ENCODE data around the gene IFT88.
A peak's percentile ranks its signal among the peaks of the same experiment; 100 is the strongest.

IFT88 gene

DNA sequence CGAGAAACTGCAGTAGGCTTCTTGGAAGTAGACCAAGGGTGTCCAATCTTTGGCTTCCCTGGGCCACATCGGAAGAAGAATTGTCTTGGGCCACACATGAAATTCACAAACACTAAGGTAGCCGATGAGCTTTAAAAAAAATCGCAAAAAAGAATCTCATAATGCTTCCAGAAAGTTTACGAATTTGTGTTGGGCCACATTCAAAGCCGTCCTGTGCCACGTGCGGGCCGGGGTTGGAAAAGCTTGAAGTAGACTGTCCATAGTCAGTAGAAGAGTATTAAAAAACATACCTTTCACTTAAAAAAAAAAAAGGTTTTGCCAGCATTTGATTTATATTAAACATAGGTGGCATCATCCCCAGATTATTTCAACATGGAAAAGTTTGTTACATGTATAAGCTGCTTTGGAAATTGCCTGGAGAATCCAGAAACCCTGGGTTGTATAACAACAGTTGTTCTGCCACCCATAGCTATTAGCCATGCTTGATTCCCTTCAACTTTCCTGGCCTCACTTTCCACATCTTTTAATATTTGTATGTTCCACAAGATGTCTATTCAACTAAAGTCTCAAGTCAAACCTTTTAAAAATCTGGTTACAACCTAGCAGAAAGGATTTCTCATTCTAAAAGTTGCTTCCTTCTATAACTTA is 1.0 kb downstream of the IFT88 start:
- no peak for DNase-seq
- Histone ChIP-seq H3K36me3 (ENCODE audit: control insufficient read depth in 1 of 2, insufficient read depth in 2 of 2, low read length in 2 of 2) (no peaks in the 10 kb centered on the region), H3K79me2 (ENCODE audit: control insufficient read depth, insufficient read depth, low read length, poor library complexity) (peaks cover 6% of the 10 kb centered on the region), H2BK5ac (ENCODE audit: low read depth, low read length, poor library complexity) (no peak overlapping the region), H2BK12ac (ENCODE audit: low read length) (no peak overlapping the region), H3K23ac (ENCODE audit: low read length) (no peak overlapping the region), H3K14ac (ENCODE audit: low read length) (no peak overlapping the region), H3K4me3 (ENCODE audit: low read depth, low read length) (no peak overlapping the region), H4K8ac (ENCODE audit: low read depth, low read length) (no peak overlapping the region), H2BK120ac (ENCODE audit: insufficient read depth, low read length, poor library complexity) (no peak overlapping the region), H3K27me3 (ENCODE audit: insufficient read depth, low read length) (no peaks in the 10 kb centered on the region), H3K27ac (ENCODE audit: low read depth, low read length) (no peak overlapping the region), H4K12ac (ENCODE audit: low read depth, low read length) (no peak overlapping the region), H2AK5ac (ENCODE audit: low read length) (no peak overlapping the region), H4K91ac (ENCODE audit: low read depth, low read length) (peak overlapping the region; percentile 11), H3K79me1 (ENCODE audit: low read length) (peaks cover 11% of the 10 kb centered on the region), H3K4me1 (ENCODE audit: control insufficient read depth in 1 of 2, insufficient read depth in 2 of 2, low read length in 2 of 2) (peaks cover 0 to 5% of the 10 kb centered on the region in 2 experiments), H3K4me2 (ENCODE audit: low read length) (peak overlapping the region; percentile 83), H2AFZ (ENCODE audit: insufficient read depth, low read length, poor library complexity) (no peak overlapping the region), H3K9me3 (ENCODE audit: insufficient read depth, low read depth, low read length) (peaks cover 3% of the 10 kb centered on the region), H3K9ac (ENCODE audit: low read length) (no peak overlapping the region), H3K18ac (ENCODE audit: low read length) (no peak overlapping the region), H3K4ac (ENCODE audit: low read depth, low read length) (no peak overlapping the region)
- no CpG with 5 or more reads among the region's 9 CpGs for WGBS (ENCODE audit: extremely low coverage, insufficient coverage, insufficient read length)

DNA sequence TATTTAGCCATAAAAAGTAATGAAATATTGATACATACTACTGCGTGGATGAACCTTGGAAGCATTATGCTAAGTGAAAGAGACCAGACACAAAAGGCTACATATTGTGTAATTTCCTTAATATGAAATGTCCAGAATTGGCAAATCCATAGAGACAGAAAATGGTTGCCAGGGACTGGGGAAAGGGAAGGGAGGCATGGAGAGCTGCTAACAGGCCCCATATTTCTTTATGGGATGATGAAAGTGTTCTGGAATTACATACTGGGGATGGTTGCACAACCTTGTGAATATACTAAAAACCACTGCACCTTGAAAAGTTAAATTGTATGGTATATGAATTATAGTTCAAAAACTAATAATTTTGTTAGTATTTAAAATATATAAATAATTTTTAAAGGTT is 3.6 kb downstream of the IFT88 start:
- H3K23ac ChIP-seq (ENCODE audit: low read length) = no peak overlapping the region
- no peak overlapping the region for H2AK5ac ChIP-seq (ENCODE audit: low read length)
- peaks cover 0 to 5% of the 10 kb centered on the region in 2 experiments for H3K4me1 ChIP-seq (ENCODE audit: control insufficient read depth in 1 of 2, insufficient read depth in 2 of 2, low read length in 2 of 2)
- H3K27me3 ChIP-seq (ENCODE audit: insufficient read depth, low read length) = no peaks in the 10 kb centered on the region
- H3K79me2 ChIP-seq (ENCODE audit: control insufficient read depth, insufficient read depth, low read length, poor library complexity) = peaks cover 6% of the 10 kb centered on the region
- H3K9me3 ChIP-seq (ENCODE audit: insufficient read depth, low read depth, low read length) = no peaks in the 10 kb centered on the region
- peak in 1 of 2 donors; percentile 18 for DNase-seq
- no peak overlapping the region for H2BK120ac ChIP-seq (ENCODE audit: insufficient read depth, low read length, poor library complexity)
- no peak overlapping the region for H3K4me2 ChIP-seq (ENCODE audit: low read length)
- peaks cover 0 to 3% of the 10 kb centered on the region in 2 experiments for H3K36me3 ChIP-seq (ENCODE audit: control insufficient read depth in 1 of 2, insufficient read depth in 2 of 2, low read length in 2 of 2)
- no peak overlapping the region for H2BK5ac ChIP-seq (ENCODE audit: low read depth, low read length, poor library complexity)
- WGBS (ENCODE audit: extremely low coverage, insufficient coverage, insufficient read length) = no CpG with 5 or more reads among the region's 1 CpG
- H4K8ac ChIP-seq (ENCODE audit: low read depth, low read length) = no peak overlapping the region
- no peak overlapping the region for H3K18ac ChIP-seq (ENCODE audit: low read length)
- no peak overlapping the region for H2BK12ac ChIP-seq (ENCODE audit: low read length)
- no peak overlapping the region for H3K4ac ChIP-seq (ENCODE audit: low read depth, low read length)
- no peak overlapping the region for H3K14ac ChIP-seq (ENCODE audit: low read length)
- no peak overlapping the region for H3K27ac ChIP-seq (ENCODE audit: low read depth, low read length)
- no peak overlapping the region for H3K9ac ChIP-seq (ENCODE audit: low read length)
- no peak overlapping the region for H4K91ac ChIP-seq (ENCODE audit: low read depth, low read length)
- H3K4me3 ChIP-seq (ENCODE audit: low read depth, low read length) = no peak overlapping the region
- H3K79me1 ChIP-seq (ENCODE audit: low read length) = peaks cover 11% of the 10 kb centered on the region
- no peak overlapping the region for H2AFZ ChIP-seq (ENCODE audit: insufficient read depth, low read length, poor library complexity)
- no peak overlapping the region for H4K12ac ChIP-seq (ENCODE audit: low read depth, low read length)

DNA sequence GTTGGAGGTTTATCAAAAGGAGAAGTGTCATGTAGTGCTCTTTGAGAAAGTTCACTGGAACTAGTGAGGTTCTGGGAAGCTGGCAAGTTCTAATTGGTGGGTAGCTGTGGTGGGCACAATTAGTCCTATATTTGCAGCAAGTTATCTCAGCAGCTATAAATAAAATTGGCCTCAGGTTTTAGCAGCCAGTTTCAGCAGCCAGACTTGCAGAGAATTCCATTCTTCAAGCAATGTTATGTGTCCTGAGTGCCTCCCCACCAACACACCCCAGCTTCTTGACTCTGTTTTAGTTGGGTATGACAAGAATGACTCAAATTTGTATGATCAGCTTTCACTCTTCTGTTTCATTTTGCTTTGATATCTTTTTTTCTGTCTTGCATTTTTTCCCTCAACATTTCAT is 4.7 kb downstream of the IFT88 start:
- Histone ChIP-seq H3K14ac (ENCODE audit: low read length) (no peak overlapping the region), H3K79me2 (ENCODE audit: control insufficient read depth, insufficient read depth, low read length, poor library complexity) (peaks cover 4% of the 10 kb centered on the region), H3K9me3 (ENCODE audit: insufficient read depth, low read depth, low read length) (no peaks in the 10 kb centered on the region), H4K91ac (ENCODE audit: low read depth, low read length) (no peak overlapping the region), H3K23ac (ENCODE audit: low read length) (no peak overlapping the region), H3K4me2 (ENCODE audit: low read length) (no peak overlapping the region), H4K8ac (ENCODE audit: low read depth, low read length) (no peak overlapping the region), H3K36me3 (ENCODE audit: control insufficient read depth in 1 of 2, insufficient read depth in 2 of 2, low read length in 2 of 2) (peaks cover 0 to 3% of the 10 kb centered on the region in 2 experiments), H3K9ac (ENCODE audit: low read length) (no peak overlapping the region), H2AFZ (ENCODE audit: insufficient read depth, low read length, poor library complexity) (no peak overlapping the region), H2AK5ac (ENCODE audit: low read length) (no peak overlapping the region), H2BK5ac (ENCODE audit: low read depth, low read length, poor library complexity) (no peak overlapping the region), H3K79me1 (ENCODE audit: low read length) (peaks cover 7% of the 10 kb centered on the region), H3K18ac (ENCODE audit: low read length) (no peak overlapping the region), H3K4me1 (ENCODE audit: control insufficient read depth in 1 of 2, insufficient read depth in 2 of 2, low read length in 2 of 2) (peaks cover 0 to 3% of the 10 kb centered on the region in 2 experiments), H3K27me3 (ENCODE audit: insufficient read depth, low read length) (no peaks in the 10 kb centered on the region), H3K4me3 (ENCODE audit: low read depth, low read length) (no peak overlapping the region), H2BK120ac (ENCODE audit: insufficient read depth, low read length, poor library complexity) (no peak overlapping the region), H3K27ac (ENCODE audit: low read depth, low read length) (no peak overlapping the region), H3K4ac (ENCODE audit: low read depth, low read length) (no peak overlapping the region), H2BK12ac (ENCODE audit: low read length) (no peak overlapping the region), H4K12ac (ENCODE audit: low read depth, low read length) (no peak overlapping the region)
- no peak for DNase-seq

DNA sequence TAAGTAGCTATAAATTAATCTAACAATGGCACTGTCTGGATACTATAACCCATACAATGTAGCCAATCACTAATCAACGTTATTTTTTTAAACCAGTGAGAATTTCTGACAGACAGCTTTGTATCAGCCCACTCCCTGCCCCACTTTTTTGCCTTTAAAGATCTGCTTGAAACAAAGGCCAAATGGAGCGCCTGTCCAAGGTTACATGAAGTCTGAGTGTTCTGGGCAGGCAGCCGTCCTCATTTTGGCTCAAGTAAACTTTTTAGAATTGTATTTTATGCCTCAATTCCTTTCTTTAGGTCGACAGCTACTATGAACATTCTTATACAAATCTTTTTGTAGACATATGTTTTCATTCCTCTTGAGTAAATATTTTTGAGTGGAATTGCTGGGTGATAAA is 6.2 kb downstream of the IFT88 start:
- Histone ChIP-seq H3K23ac (ENCODE audit: low read length) (no peak overlapping the region), H3K27ac (ENCODE audit: low read depth, low read length) (no peak overlapping the region), H3K14ac (ENCODE audit: low read length) (no peak overlapping the region), H3K4me3 (ENCODE audit: low read depth, low read length) (no peak overlapping the region), H4K91ac (ENCODE audit: low read depth, low read length) (no peak overlapping the region), H3K27me3 (ENCODE audit: insufficient read depth, low read length) (no peaks in the 10 kb centered on the region), H2BK120ac (ENCODE audit: insufficient read depth, low read length, poor library complexity) (no peak overlapping the region), H3K79me2 (ENCODE audit: control insufficient read depth, insufficient read depth, low read length, poor library complexity) (no peaks in the 10 kb centered on the region), H3K18ac (ENCODE audit: low read length) (no peak overlapping the region), H3K9ac (ENCODE audit: low read length) (no peak overlapping the region), H3K4me2 (ENCODE audit: low read length) (no peak overlapping the region), H2BK12ac (ENCODE audit: low read length) (no peak overlapping the region), H4K12ac (ENCODE audit: low read depth, low read length) (no peak overlapping the region), H3K4me1 (ENCODE audit: control insufficient read depth in 1 of 2, insufficient read depth in 2 of 2, low read length in 2 of 2) (no peaks in the 10 kb centered on the region), H2AK5ac (ENCODE audit: low read length) (no peak overlapping the region), H3K36me3 (ENCODE audit: control insufficient read depth in 1 of 2, insufficient read depth in 2 of 2, low read length in 2 of 2) (peaks cover 0 to 3% of the 10 kb centered on the region in 2 experiments), H2AFZ (ENCODE audit: insufficient read depth, low read length, poor library complexity) (no peak overlapping the region), H3K4ac (ENCODE audit: low read depth, low read length) (no peak overlapping the region), H3K9me3 (ENCODE audit: insufficient read depth, low read depth, low read length) (no peaks in the 10 kb centered on the region), H2BK5ac (ENCODE audit: low read depth, low read length, poor library complexity) (no peak overlapping the region), H3K79me1 (ENCODE audit: low read length) (no peaks in the 10 kb centered on the region), H4K8ac (ENCODE audit: low read depth, low read length) (no peak overlapping the region)
- no CpG with 5 or more reads among the region's 4 CpGs for WGBS (ENCODE audit: extremely low coverage, insufficient coverage, insufficient read length)
- no peak for DNase-seq
